HepG2 (cell line): ENCODE measurements around the gene PCSK6. TPM values are rescaled to one million over a fixed set of nuclear protein-coding genes. Genes with fewer than 3 reads are reported as not detected.

ENCODE experiments used
- ASH2L ChIP-seq: fragments of 300-600, 200-600 bp; sonication (generic); IDR thresholded peaks from 2 replicates; pipeline ENCODE4 v1.7.0; 2017; ENCODE audit warnings: low read depth, mild to moderate bottlenecking, moderate library complexity, mixed read lengths, low read length; ENCODE audit not compliant: insufficient read length
- CREM ChIP-seq, 2 experiments: sonication (generic) in 1 of 2; formaldehyde crosslinking in 1 of 2; IDR thresholded peaks; 2 replicates each; pipeline versions ENCODE4 v1.4.0 to v1.6.1; 2016 to 2020; ENCODE audit warnings: antibody characterized with exemption in 1 of 2, mild to moderate bottlenecking in 1 of 2, missing genetic modification reagents in 1 of 2
- FOXO1 ChIP-seq: sonication (generic); formaldehyde crosslinking; IDR thresholded peaks from 2 replicates; pipeline ENCODE4 v1.4.0; 2020; ENCODE audit warnings: missing genetic modification reagents
- KDM5B ChIP-seq: sonication (generic); formaldehyde crosslinking; IDR thresholded peaks from 2 replicates; pipeline ENCODE4 v1.4.0; 2020; ENCODE audit warnings: missing genetic modification reagents, mild to moderate bottlenecking, borderline replicate concordance
- MED1 ChIP-seq: sonication (generic); formaldehyde crosslinking; IDR thresholded peaks from 2 replicates; pipeline ENCODE4 v1.4.0; 2020; ENCODE audit warnings: missing genetic modification reagents
- POLR2G ChIP-seq: fragments of 200-400 bp; formaldehyde crosslinking; IDR thresholded peaks from 2 replicates; pipeline ENCODE4 v1.6.1; 2018; ENCODE audit warnings: mild to moderate bottlenecking, low read depth, low read length, moderate library complexity
- RAD21 ChIP-seq: fragments of 450-650 bp; formaldehyde crosslinking; IDR thresholded peaks from 2 replicates; pipeline ENCODE4 v1.5.0; 2020; ENCODE audit warnings: mild to moderate bottlenecking
- RELA ChIP-seq: sonication (generic); formaldehyde crosslinking; IDR thresholded peaks from 2 replicates; pipeline ENCODE4 v1.4.0; 2020; ENCODE audit warnings: missing genetic modification reagents
- SNAPC5 ChIP-seq: sonication (generic); formaldehyde crosslinking; IDR thresholded peaks from 2 replicates; pipeline ENCODE4 v1.8.1; 2023; ENCODE audit warnings: mild to moderate bottlenecking, missing genetic modification reagents, borderline replicate concordance
- SOX13 ChIP-seq, 3 experiments: fragments of 450-650 bp in 1 of 3; sonication (generic) in 1 of 3; formaldehyde crosslinking in 1 of 3; IDR thresholded peaks in 2 of 3; conservative IDR thresholded peaks in 1 of 3; 2 replicates each; pipeline versions ENCODE4 v1.5.0 to v1.6.1; 2016 to 2020; ENCODE audit warnings: antibody characterized with exemption in 1 of 3, mild to moderate bottlenecking in 1 of 3, missing compliant biosample characterization in 1 of 3, missing genetic modification reagents in 1 of 3, moderate library complexity in 1 of 3
- ZFP36L1 ChIP-seq: sonication (generic); formaldehyde crosslinking; IDR thresholded peaks from 2 replicates; pipeline ENCODE4 v1.8.0; 2022; ENCODE audit warnings: mild to moderate bottlenecking, missing genetic modification reagents, moderate library complexity
- ZIK1 ChIP-seq: sonication (generic); formaldehyde crosslinking; IDR thresholded peaks from 2 replicates; pipeline ENCODE4 v1.5.0; 2020; ENCODE audit warnings: mild to moderate bottlenecking, low read depth, missing genetic modification reagents, borderline replicate concordance
- ZKSCAN8 ChIP-seq: IDR thresholded peaks from 2 replicates; pipeline ENCODE4 v1.6.1; 2016; ENCODE audit warnings: borderline replicate concordance, missing genetic modification reagents, missing compliant biosample characterization
- ZNF124 ChIP-seq: sonication (generic); formaldehyde crosslinking; IDR thresholded peaks from 2 replicates; pipeline ENCODE4 v1.4.0; 2020; ENCODE audit warnings: missing genetic modification reagents
- ZNF331 ChIP-seq: sonication (generic); formaldehyde crosslinking; IDR thresholded peaks from 2 replicates; pipeline ENCODE4 v1.4.0; 2020; ENCODE audit warnings: missing genetic modification reagents
- ZNF687 ChIP-seq: sonication (generic); formaldehyde crosslinking; IDR thresholded peaks from 2 replicates; pipeline ENCODE4 v1.5.1; 2020; ENCODE audit warnings: mild to moderate bottlenecking, missing genetic modification reagents, moderate library complexity
- ZNF782 ChIP-seq: sonication (generic); formaldehyde crosslinking; IDR thresholded peaks from 2 replicates; pipeline ENCODE4 v1.4.0; 2020; ENCODE audit warnings: missing genetic modification reagents, mild to moderate bottlenecking, borderline replicate concordance
- ZSCAN30 ChIP-seq: sonication (generic); formaldehyde crosslinking; IDR thresholded peaks from 2 replicates; pipeline ENCODE4 v1.5.0; 2020; ENCODE audit warnings: mild to moderate bottlenecking, missing genetic modification reagents
- polyA plus RNA-seq, 8 experiments: library from polyadenylated mRNA; depleted of rRNA in 3 of 8; stranded (reverse) in 7 of 8; unstranded in 1 of 8; fragments of >200 nt; fragmentation: Illumina TruSeq in 4 of 8; extraction: Trizol in 4 of 8; gene quantifications; 2 replicates each; pipeline versions ENCODE4 v1.2.1 to v1.2.3, GENCODE V29; 2011 to 2016; ENCODE audit warnings: low read depth in 4 of 8, missing spikeins in 1 of 8, mixed read lengths in 1 of 8; ENCODE audit not compliant: insufficient read depth in 1 of 8
- total RNA-seq, 5 experiments: library from RNA; depleted of rRNA; stranded (reverse); fragments of >200 nt; fragmentation: Illumina TruSeq; extraction: Trizol; gene quantifications; 2 replicates each; pipeline ENCODE4 v1.2.3, GENCODE V29; 2016; ENCODE audit warnings: low read depth in 1 of 5
- TF ChIP-seq, protein P1 (sequence below): sonication (generic); formaldehyde crosslinking; IDR thresholded peaks from 2 replicates; pipeline ENCODE4 v1.5.0; 2020; ENCODE audit warnings: missing genetic modification reagents
- TF ChIP-seq, protein P2 (sequence below): sonication (generic); formaldehyde crosslinking; IDR thresholded peaks from 2 replicates; pipeline ENCODE4 v1.4.0; 2020; ENCODE audit warnings: missing genetic modification reagents

PCSK6 gene
- total and polyA plus RNA-seq, 2 of the 13 experiments (the other 11 are each of a cell fraction or from before 2014, with no cell fraction given): 56.5 to 155 TPM

GRCh38 chr15:101488300-101489164 is 975 bp downstream of the PCSK6 start (continued):
- TF ChIP-seq ZIK1 (CRISPR knock-in tag) (no peak), ZNF331 (CRISPR knock-in tag) (peak; percentile 46; the same call in 1 of the 2 replicates), KDM5B (CRISPR knock-in tag) (peak; percentile 58; the same call in 1 of the 2 replicates), POLR2G (peak; percentile 76), ZFP36L1 (CRISPR knock-in tag) (no peak), ZNF124 (CRISPR knock-in tag) (no peak), ZNF782 (0 out of 2 replicates have a peak, but pooled peaks have one; percentile 50), RAD21 (0 out of 2 replicates have a peak, but pooled peaks have one; percentile 12), ASH2L (peak; percentile 52), FOXO1 (CRISPR knock-in tag) (peak; percentile 31; the same call in 1 of the 2 replicates), CREM (IDR thresholded peaks at IDR 0.05) (peak; percentile 48; the same call in 1 of the 2 replicates), CREM (CRISPR knock-in tag; IDR thresholded peaks at IDR 0.05) (no peak), ZSCAN30 (no peak), MED1 (peak; percentile 71), ZKSCAN8 (CRISPR knock-in tag) (no peak), RELA (CRISPR knock-in tag) (no peak), ZNF687 (CRISPR knock-in tag) (peak; percentile 95), SNAPC5 (no peak), SOX13 (IDR thresholded peaks at IDR 0.05) (peak; percentile 54; the same call in 1 of the 2 replicates), SOX13 (CRISPR knock-in tag; conservative IDR thresholded peaks at IDR 0.05 in 1 of 2, IDR thresholded peaks at IDR 0.05 in 1 of 2) (peak in 1 of 2 experiments; percentile 51; a peak in 2 of 4 replicates)
- TF ChIP-seq, protein P1, sequence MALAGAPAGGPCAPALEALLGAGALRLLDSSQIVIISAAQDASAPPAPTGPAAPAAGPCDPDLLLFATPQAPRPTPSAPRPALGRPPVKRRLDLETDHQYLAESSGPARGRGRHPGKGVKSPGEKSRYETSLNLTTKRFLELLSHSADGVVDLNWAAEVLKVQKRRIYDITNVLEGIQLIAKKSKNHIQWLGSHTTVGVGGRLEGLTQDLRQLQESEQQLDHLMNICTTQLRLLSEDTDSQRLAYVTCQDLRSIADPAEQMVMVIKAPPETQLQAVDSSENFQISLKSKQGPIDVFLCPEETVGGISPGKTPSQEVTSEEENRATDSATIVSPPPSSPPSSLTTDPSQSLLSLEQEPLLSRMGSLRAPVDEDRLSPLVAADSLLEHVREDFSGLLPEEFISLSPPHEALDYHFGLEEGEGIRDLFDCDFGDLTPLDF (CRISPR knock-in tag): no peak
- TF ChIP-seq, protein P2, sequence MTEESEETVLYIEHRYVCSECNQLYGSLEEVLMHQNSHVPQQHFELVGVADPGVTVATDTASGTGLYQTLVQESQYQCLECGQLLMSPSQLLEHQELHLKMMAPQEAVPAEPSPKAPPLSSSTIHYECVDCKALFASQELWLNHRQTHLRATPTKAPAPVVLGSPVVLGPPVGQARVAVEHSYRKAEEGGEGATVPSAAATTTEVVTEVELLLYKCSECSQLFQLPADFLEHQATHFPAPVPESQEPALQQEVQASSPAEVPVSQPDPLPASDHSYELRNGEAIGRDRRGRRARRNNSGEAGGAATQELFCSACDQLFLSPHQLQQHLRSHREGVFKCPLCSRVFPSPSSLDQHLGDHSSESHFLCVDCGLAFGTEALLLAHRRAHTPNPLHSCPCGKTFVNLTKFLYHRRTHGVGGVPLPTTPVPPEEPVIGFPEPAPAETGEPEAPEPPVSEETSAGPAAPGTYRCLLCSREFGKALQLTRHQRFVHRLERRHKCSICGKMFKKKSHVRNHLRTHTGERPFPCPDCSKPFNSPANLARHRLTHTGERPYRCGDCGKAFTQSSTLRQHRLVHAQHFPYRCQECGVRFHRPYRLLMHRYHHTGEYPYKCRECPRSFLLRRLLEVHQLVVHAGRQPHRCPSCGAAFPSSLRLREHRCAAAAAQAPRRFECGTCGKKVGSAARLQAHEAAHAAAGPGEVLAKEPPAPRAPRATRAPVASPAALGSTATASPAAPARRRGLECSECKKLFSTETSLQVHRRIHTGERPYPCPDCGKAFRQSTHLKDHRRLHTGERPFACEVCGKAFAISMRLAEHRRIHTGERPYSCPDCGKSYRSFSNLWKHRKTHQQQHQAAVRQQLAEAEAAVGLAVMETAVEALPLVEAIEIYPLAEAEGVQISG (CRISPR knock-in tag): no peak
